ENCODE results near the gene KBTBD4. TPM values are rescaled to one million over a fixed set of nuclear protein-coding genes. Genes with fewer than 3 reads are reported as not detected.

The KBTBD4 gene
- total and polyA plus RNA-seq, 2 of the 13 experiments (the other 11 are each of a cell fraction or from before 2014, with no cell fraction given), result 8.5 to 12.8 TPM

DNA sequence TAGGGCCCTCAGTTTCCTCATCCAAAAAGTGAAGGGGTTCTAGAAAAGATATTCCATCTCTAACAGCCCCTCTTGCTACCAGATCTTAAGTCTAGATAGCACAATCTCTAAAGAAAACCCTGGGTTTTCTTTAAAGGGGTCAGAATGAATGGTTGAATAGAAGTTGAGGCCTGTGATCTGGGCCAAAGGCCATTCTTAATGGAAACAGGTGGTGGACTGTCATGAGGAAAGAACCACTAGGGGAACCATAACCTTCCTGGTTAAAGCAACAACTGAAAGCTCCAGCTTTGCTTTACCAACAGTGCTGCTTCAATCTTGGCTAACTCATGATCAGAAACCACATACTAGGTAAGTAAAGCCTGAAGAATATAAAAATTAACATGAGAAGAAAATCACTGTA, 27.7 kb downstream of the KBTBD4 start (continued):
- TF ChIP-seq AFF4 (CRISPR knock-in tag; IDR thresholded peaks at IDR 0.05), result no peak
- TF ChIP-seq SSRP1 (CRISPR knock-in tag; IDR thresholded peaks at IDR 0.05), result no peak
- no peak for TF ChIP-seq STAT5B (CRISPR knock-in tag; IDR thresholded peaks at IDR 0.05)
- peak; percentile 71; the same call in 1 of the 2 replicates for TF ChIP-seq EHMT2 (IDR thresholded peaks at IDR 0.05; ENCODE audit: borderline replicate concordance, low read depth, low read length)
- TF ChIP-seq ZNF235 (CRISPR knock-in tag; IDR thresholded peaks at IDR 0.05; ENCODE audit: borderline replicate concordance), result no peak
- no peak for TF ChIP-seq MXD4 (CRISPR knock-in tag; IDR thresholded peaks at IDR 0.05)
- TF ChIP-seq, protein P1, sequence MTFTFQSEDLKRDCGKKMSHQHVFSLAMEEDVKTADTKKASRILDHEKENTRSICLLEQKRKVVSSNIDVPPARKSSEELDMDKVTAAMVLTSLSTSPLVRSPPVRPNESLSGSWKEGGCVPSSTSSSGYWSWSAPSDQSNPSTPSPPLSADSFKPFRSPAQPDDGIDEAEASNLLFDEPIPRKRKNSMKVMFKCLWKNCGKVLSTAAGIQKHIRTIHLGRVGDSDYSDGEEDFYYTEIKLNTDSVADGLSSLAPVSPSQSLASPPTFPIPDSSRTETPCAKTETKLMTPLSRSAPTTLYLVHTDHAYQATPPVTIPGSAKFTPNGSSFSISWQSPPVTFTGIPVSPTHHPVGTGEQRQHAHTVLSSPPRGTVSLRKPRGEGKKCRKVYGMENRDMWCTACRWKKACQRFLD (CRISPR knock-in tag; IDR thresholded peaks at IDR 0.05; ENCODE audit: borderline replicate concordance), result no peak
- TF ChIP-seq ZNF383 (CRISPR knock-in tag; IDR thresholded peaks at IDR 0.05; ENCODE audit: borderline replicate concordance), result no peak
- TF ChIP-seq MAX (IDR thresholded peaks at IDR 0.05), result 0 out of 2 replicates have a peak, but pooled peaks have one; percentile 27
- TF ChIP-seq PPARG (CRISPR knock-in tag; conservative IDR thresholded peaks at IDR 0.05), result peak; percentile 96
- TF ChIP-seq, protein P2, sequence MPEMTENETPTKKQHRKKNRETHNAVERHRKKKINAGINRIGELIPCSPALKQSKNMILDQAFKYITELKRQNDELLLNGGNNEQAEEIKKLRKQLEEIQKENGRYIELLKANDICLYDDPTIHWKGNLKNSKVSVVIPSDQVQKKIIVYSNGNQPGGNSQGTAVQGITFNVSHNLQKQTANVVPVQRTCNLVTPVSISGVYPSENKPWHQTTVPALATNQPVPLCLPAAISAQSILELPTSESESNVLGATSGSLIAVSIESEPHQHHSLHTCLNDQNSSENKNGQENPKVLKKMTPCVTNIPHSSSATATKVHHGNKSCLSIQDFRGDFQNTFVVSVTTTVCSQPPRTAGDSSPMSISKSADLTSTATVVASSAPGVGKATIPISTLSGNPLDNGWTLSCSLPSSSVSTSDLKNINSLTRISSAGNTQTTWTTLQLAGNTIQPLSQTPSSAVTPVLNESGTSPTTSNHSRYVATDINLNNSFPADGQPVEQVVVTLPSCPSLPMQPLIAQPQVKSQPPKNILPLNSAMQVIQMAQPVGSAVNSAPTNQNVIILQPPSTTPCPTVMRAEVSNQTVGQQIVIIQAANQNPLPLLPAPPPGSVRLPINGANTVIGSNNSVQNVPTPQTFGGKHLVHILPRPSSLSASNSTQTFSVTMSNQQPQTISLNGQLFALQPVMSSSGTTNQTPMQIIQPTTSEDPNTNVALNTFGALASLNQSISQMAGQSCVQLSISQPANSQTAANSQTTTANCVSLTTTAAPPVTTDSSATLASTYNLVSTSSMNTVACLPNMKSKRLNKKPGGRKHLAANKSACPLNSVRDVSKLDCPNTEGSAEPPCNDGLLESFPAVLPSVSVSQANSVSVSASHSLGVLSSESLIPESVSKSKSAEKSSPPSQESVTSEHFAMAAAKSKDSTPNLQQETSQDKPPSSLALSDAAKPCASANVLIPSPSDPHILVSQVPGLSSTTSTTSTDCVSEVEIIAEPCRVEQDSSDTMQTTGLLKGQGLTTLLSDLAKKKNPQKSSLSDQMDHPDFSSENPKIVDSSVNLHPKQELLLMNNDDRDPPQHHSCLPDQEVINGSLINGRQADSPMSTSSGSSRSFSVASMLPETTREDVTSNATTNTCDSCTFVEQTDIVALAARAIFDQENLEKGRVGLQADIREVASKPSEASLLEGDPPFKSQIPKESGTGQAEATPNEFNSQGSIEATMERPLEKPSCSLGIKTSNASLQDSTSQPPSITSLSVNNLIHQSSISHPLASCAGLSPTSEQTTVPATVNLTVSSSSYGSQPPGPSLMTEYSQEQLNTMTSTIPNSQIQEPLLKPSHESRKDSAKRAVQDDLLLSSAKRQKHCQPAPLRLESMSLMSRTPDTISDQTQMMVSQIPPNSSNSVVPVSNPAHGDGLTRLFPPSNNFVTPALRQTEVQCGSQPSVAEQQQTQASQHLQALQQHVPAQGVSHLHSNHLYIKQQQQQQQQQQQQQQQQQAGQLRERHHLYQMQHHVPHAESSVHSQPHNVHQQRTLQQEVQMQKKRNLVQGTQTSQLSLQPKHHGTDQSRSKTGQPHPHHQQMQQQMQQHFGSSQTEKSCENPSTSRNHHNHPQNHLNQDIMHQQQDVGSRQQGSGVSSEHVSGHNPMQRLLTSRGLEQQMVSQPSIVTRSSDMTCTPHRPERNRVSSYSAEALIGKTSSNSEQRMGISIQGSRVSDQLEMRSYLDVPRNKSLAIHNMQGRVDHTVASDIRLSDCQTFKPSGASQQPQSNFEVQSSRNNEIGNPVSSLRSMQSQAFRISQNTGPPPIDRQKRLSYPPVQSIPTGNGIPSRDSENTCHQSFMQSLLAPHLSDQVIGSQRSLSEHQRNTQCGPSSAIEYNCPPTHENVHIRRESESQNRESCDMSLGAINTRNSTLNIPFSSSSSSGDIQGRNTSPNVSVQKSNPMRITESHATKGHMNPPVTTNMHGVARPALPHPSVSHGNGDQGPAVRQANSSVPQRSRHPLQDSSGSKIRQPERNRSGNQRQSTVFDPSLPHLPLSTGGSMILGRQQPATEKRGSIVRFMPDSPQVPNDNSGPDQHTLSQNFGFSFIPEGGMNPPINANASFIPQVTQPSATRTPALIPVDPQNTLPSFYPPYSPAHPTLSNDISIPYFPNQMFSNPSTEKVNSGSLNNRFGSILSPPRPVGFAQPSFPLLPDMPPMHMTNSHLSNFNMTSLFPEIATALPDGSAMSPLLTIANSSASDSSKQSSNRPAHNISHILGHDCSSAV (CRISPR knock-in tag; IDR thresholded peaks at IDR 0.05; ENCODE audit: borderline replicate concordance), result no peak
- TF ChIP-seq FOXJ3 (CRISPR knock-in tag; IDR thresholded peaks at IDR 0.05; ENCODE audit: borderline replicate concordance), result no peak
- TF ChIP-seq ZMAT5 (CRISPR knock-in tag; IDR thresholded peaks at IDR 0.05; ENCODE audit: borderline replicate concordance, low read depth), result no peak
- no peak for TF ChIP-seq DNMT1 (CRISPR knock-in tag; IDR thresholded peaks at IDR 0.05)
